Liver (tissue), 9 donors: ENCODE results near the gene IDH1. TPM values are rescaled to one million over a fixed set of nuclear protein-coding genes. Genes with fewer than 3 reads are reported as not detected.

ENCODE experiments used
- DNase-seq: peaks from one replicate; pipeline ENCODE4 v3.0.0-alpha.2; 2017; ENCODE audit warnings: low spot score
- H3K27ac ChIP-seq, 2 donors: one replicate each; pipeline ENCODE4 v1.7.0; 2013; ENCODE audit warnings: inconsistent platforms in 2 of 2, low read length in 2 of 2, control low read depth in 1 of 2, low read depth in 1 of 2, mild to moderate bottlenecking in 1 of 2
- H3K27me3 ChIP-seq, 4 donors: one replicate each; pipeline versions ENCODE4 v1.6.1 to v1.7.0; 2013; ENCODE audit warnings: low read length in 3 of 4, inconsistent platforms in 1 of 4, mild to moderate bottlenecking in 1 of 4, moderate library complexity in 1 of 4; ENCODE audit not compliant: control insufficient read depth in 4 of 4, insufficient read depth in 4 of 4
- H3K36me3 ChIP-seq, 4 donors: one replicate each; pipeline versions ENCODE4 v1.6.1 to v1.7.0; 2013; ENCODE audit warnings: low read length in 3 of 4, mild to moderate bottlenecking in 3 of 4, low read depth in 1 of 4, moderate library complexity in 1 of 4; ENCODE audit not compliant: control insufficient read depth in 4 of 4, insufficient read depth in 3 of 4
- H3K4me1 ChIP-seq, 4 donors: one replicate each; pipeline versions ENCODE4 v1.6.1 to v1.7.0; 2013; ENCODE audit warnings: low read length in 3 of 4, mild to moderate bottlenecking in 3 of 4, moderate library complexity in 1 of 4; ENCODE audit not compliant: control insufficient read depth in 4 of 4, insufficient read depth in 4 of 4
- H3K4me3 ChIP-seq, 3 donors: one replicate each; pipeline versions ENCODE4 v1.6.1 to v1.7.0; 2013; ENCODE audit warnings: low read length in 3 of 3, control low read depth in 1 of 3, low read depth in 1 of 3, mild to moderate bottlenecking in 1 of 3
- H3K9ac ChIP-seq, 2 donors: one replicate each; pipeline ENCODE4 v1.7.0; 2013; ENCODE audit warnings: low read length in 2 of 2, mild to moderate bottlenecking in 2 of 2, moderate library complexity in 2 of 2, control low read depth in 1 of 2, low read depth in 1 of 2
- H3K9me3 ChIP-seq, 4 donors: one replicate each; pipeline versions ENCODE4 v1.6.1 to v1.7.0; 2013; ENCODE audit warnings: low read length in 3 of 4; ENCODE audit not compliant: control insufficient read depth in 4 of 4
- ATF3 ChIP-seq: IDR thresholded peaks from 2 replicates; pipeline ENCODE4 v1.6.1; 2016; ENCODE audit warnings: antibody characterized with exemption
- CTCF ChIP-seq: fragments of 150-350 bp; IDR thresholded peaks from 2 replicates; pipeline ENCODE4 v1.5.1; 2017; ENCODE audit warnings: improper control_type of control experiment, low read depth, low read length; ENCODE audit not compliant: missing input control
- EGR1 ChIP-seq, 2 donors: IDR thresholded peaks; 2 replicates each; pipeline ENCODE4 v1.6.1; 2016 to 2018; ENCODE audit warnings: antibody characterized with exemption in 2 of 2, low read depth in 2 of 2
- FOXA1 ChIP-seq: IDR thresholded peaks from 2 replicates; pipeline ENCODE4 v1.6.1; 2016; ENCODE audit warnings: antibody characterized with exemption
- FOXA2 ChIP-seq: IDR thresholded peaks from 2 replicates; pipeline ENCODE4 v1.6.1; 2016; ENCODE audit warnings: antibody characterized with exemption
- GABPA ChIP-seq, 2 donors: IDR thresholded peaks in 1 of 2; conservative IDR thresholded peaks in 1 of 2; 2 replicates each; pipeline ENCODE4 v1.6.1; 2016; ENCODE audit warnings: antibody characterized with exemption in 2 of 2, mild to moderate bottlenecking in 1 of 2, moderate library complexity in 1 of 2
- HNF4A ChIP-seq, 2 donors: conservative IDR thresholded peaks; 2 replicates each; pipeline ENCODE4 v1.6.1; 2016; ENCODE audit warnings: antibody characterized with exemption in 2 of 2, mild to moderate bottlenecking in 2 of 2
- HNF4G ChIP-seq: IDR thresholded peaks from 2 replicates; pipeline ENCODE4 v1.6.1; 2016; ENCODE audit warnings: antibody characterized with exemption
- JUND ChIP-seq, 2 donors: IDR thresholded peaks; 2 replicates each; pipeline ENCODE4 v1.6.1; 2016; ENCODE audit warnings: antibody characterized with exemption in 2 of 2
- MAX ChIP-seq: IDR thresholded peaks from 2 replicates; pipeline ENCODE4 v1.6.1; 2016; ENCODE audit warnings: antibody characterized with exemption
- NR2F2 ChIP-seq: IDR thresholded peaks from 2 replicates; pipeline ENCODE4 v1.6.1; 2016; ENCODE audit warnings: antibody characterized with exemption
- RAD21 ChIP-seq, 2 donors: IDR thresholded peaks; 2 replicates each; pipeline ENCODE4 v1.6.1; 2016; ENCODE audit warnings: antibody characterized with exemption in 2 of 2, mild to moderate bottlenecking in 2 of 2
- REST ChIP-seq: IDR thresholded peaks from 2 replicates; pipeline ENCODE4 v1.6.1; 2016; ENCODE audit warnings: antibody characterized with exemption, mild to moderate bottlenecking
- RXRA ChIP-seq, 2 donors: IDR thresholded peaks; 2 replicates each; pipeline ENCODE4 v1.6.1; 2017 to 2018; ENCODE audit warnings: antibody characterized with exemption in 2 of 2, mild to moderate bottlenecking in 1 of 2
- SP1 ChIP-seq: IDR thresholded peaks from 2 replicates; pipeline ENCODE4 v1.6.1; 2018; ENCODE audit warnings: antibody characterized with exemption, mild to moderate bottlenecking
- TAF1 ChIP-seq: conservative IDR thresholded peaks from 2 replicates; pipeline ENCODE4 v1.6.1; 2016; ENCODE audit warnings: antibody characterized with exemption, mild to moderate bottlenecking
- ZBTB33 ChIP-seq: IDR thresholded peaks from 2 replicates; pipeline ENCODE4 v1.6.1; 2016; ENCODE audit warnings: antibody characterized with exemption
- WGBS: extraction: QIAGEN DNeasy Blood & Tissue Kit; methylation state at CpG from one replicate; pipeline ENCODE4 v1.1.7; 2013; 5-methylcytosine and 5-hydroxymethylcytosine counted together
- polyA plus RNA-seq, 2 donors: library from polyadenylated mRNA; stranded (reverse) in 1 of 2; unstranded in 1 of 2; fragments of 200-250 nt in 1 of 2; fragments of >200 nt in 1 of 2; fragmentation: Nextera tagmentation in 1 of 2; extraction: Ambion mirVana in 1 of 2; gene quantifications; one replicate each; pipeline versions ENCODE4 v1.2.1 to v1.2.3, GENCODE V29; 2013 to 2015
- total RNA-seq, 2 donors: library from RNA; depleted of rRNA; stranded (reverse); fragments of >200 nt; gene quantifications; one replicate each; pipeline ENCODE4 v1.2.3, GENCODE V29; 2014
- donor health status: healthy.
- donor health status: healthy.
- donor health status: healthy.
- donor health status: healthy.
- donor health status: healthy.

The IDH1 gene
- total and polyA plus RNA-seq, 4 donors: 134 to 188 (median 142) TPM

- H3K9me3 ChIP-seq: no peaks in the 10 kb centered on the region
- no peak for DNase-seq
- no peak overlapping the region for H3K4me3 ChIP-seq
- H3K27me3 ChIP-seq: no peaks in the 10 kb centered on the region
- H3K36me3 ChIP-seq: no peaks in the 10 kb centered on the region
- H3K27ac ChIP-seq: no peak overlapping the region
- 95% methylated on average over 33 of the region's 33 CpGs for WGBS
- no peak overlapping the region for H3K9ac ChIP-seq
- TF ChIP-seq MAX: no peak
- no peak for TF ChIP-seq REST
- TF ChIP-seq EGR1 (IDR thresholded peaks at IDR 0.05; ENCODE audit: low read depth in 2 of 2): no peak
- TF ChIP-seq GABPA (IDR thresholded peaks at IDR 0.05 in 1 of 2, conservative IDR thresholded peaks at IDR 0.05 in 1 of 2): no peak
- TF ChIP-seq RXRA (IDR thresholded peaks at IDR 0.05): no peak
- no peak for TF ChIP-seq ZBTB33
- TF ChIP-seq CTCF: no peak
- TF ChIP-seq RAD21 (IDR thresholded peaks at IDR 0.05): no peak
- TF ChIP-seq FOXA2: no peak
- no peak for TF ChIP-seq HNF4A (conservative IDR thresholded peaks at IDR 0.05)
- no peak for TF ChIP-seq SP1
- no peak for TF ChIP-seq TAF1
- no peak for TF ChIP-seq FOXA1
- no peak for TF ChIP-seq NR2F2
- no peak for TF ChIP-seq ATF3
- TF ChIP-seq HNF4G: no peak
- no peak for TF ChIP-seq JUND (IDR thresholded peaks at IDR 0.05)
- H3K4me1 ChIP-seq: peaks cover 0 to 4% (median 0%) of the 10 kb centered on the region in 4 donors
Measured at GRCh38 chr2:208227581-208228232, 27.2 kb downstream of the IDH1 start.
